ENCODE measurements around the gene OPN1MW2.
"Not testable (repeated sequence)": the region's sequence is repeated elsewhere in the genome, so short reads cannot be mapped to it uniquely, and the experiment has no call there.

The OPN1MW2 gene

GRCh38 chrX:154219456-154219855, at the start of gene OPN1MW2:
TSS of gene OPN1MW2 (plus strand) at chrX:154219756. CDS start at chrX:154219816, 60 bp downstream.
- not testable (repeated sequence) for DNase-seq

GRCh38 chrX:154172535-154172943, 47.0 kb upstream of the OPN1MW2 start:
- not testable (repeated sequence) for DNase-seq

GRCh38 chrX:154174356-154174755, 45.2 kb upstream of the OPN1MW2 start:
- DNase-seq: not testable (repeated sequence)

- DNase-seq: not testable (repeated sequence)
These were observed 37.3 kb upstream of the OPN1MW2 start, which contains the start of gene OPN1MW for GRCh38 chrX:154182296-154182695. TSS of gene OPN1MW (plus strand) at chrX:154182596. CDS start at chrX:154182678, 82 bp downstream.

GRCh38 chrX:154183794-154184193, 35.8 kb upstream of the OPN1MW2 start:
- DNase-seq: not testable (repeated sequence)

GRCh38 chrX:154192846-154193245, 26.7 kb upstream of the OPN1MW2 start:
- DNase-seq: not testable (repeated sequence)

- not testable (repeated sequence) for DNase-seq
These were observed 25.2 kb upstream of the OPN1MW2 start for GRCh38 chrX:154194316-154194715.

GRCh38 chrX:154196466-154196865, 23.1 kb upstream of the OPN1MW2 start:
- not testable (repeated sequence) for DNase-seq

- DNase-seq: not testable (repeated sequence)
These were observed 9.7 kb upstream of the OPN1MW2 start for GRCh38 chrX:154209670-154210418.

GRCh38 chrX:154211057-154211456, 8.5 kb upstream of the OPN1MW2 start:
- not testable (repeated sequence) for DNase-seq

GRCh38 chrX:154211499-154211898, 8.1 kb upstream of the OPN1MW2 start:
- not testable (repeated sequence) for DNase-seq

GRCh38 chrX:154225292-154225691, 5.7 kb downstream of the OPN1MW2 start:
- DNase-seq: not testable (repeated sequence)

GRCh38 chrX:154226706-154227105, 7.2 kb downstream of the OPN1MW2 start:
- DNase-seq: not testable (repeated sequence)

- DNase-seq: not testable (repeated sequence)
These were observed 11.9 kb downstream of the OPN1MW2 start for GRCh38 chrX:154231443-154231842.

- not testable (repeated sequence) for DNase-seq
These were observed 14.1 kb downstream of the OPN1MW2 start for GRCh38 chrX:154233620-154234019.

- DNase-seq: not testable (repeated sequence)
These were observed 19.5 kb downstream of the OPN1MW2 start for GRCh38 chrX:154238939-154239559.

- not testable (repeated sequence) for DNase-seq
These were observed 20.5 kb downstream of the OPN1MW2 start for GRCh38 chrX:154239982-154240503.

GRCh38 chrX:154247377-154248045, 28.0 kb downstream of the OPN1MW2 start:
- DNase-seq: not testable (repeated sequence)

GRCh38 chrX:154248076-154248475, 28.5 kb downstream of the OPN1MW2 start:
- not testable (repeated sequence) for DNase-seq

- DNase-seq: not testable (repeated sequence)
These were observed 37.7 kb downstream of the OPN1MW2 start, which contains the start of gene OPN1MW3 for GRCh38 chrX:154257282-154257681. TSS of gene OPN1MW3 (plus strand) at chrX:154257582. CDS start at chrX:154257620, 38 bp downstream.

- DNase-seq: not testable (repeated sequence)
These were observed 39.2 kb downstream of the OPN1MW2 start for GRCh38 chrX:154258711-154259110.

- DNase-seq: not testable (repeated sequence)
These were observed 43.5 kb downstream of the OPN1MW2 start for GRCh38 chrX:154263072-154263471.

- not testable (repeated sequence) for DNase-seq
These were observed 49.7 kb downstream of the OPN1MW2 start for GRCh38 chrX:154269245-154269644.
